Measurements from ENCODE around the gene SDF4.
"Not testable (repeated sequence)": the region's sequence is repeated elsewhere in the genome, so short reads cannot be mapped to it uniquely, and the experiment has no call there.

The SDF4 gene

GRCh38 chr1:1176931-1177330 lies 54.9 kb downstream of the SDF4 start:
- no peak overlapping the region for H3K4me3 ChIP-seq (replicated peaks; ENCODE audit: low read depth, low read length)
- no peak for TF ChIP-seq CTCF (IDR thresholded peaks at IDR 0.05; ENCODE audit: low read depth, low read length, missing control alignments)
- DNase-seq (ENCODE audit: extremely low read depth, low read depth): no peak

GRCh38 chr1:1176063-1176761 lies 55.6 kb downstream of the SDF4 start:
- not testable (repeated sequence) for DNase-seq (ENCODE audit: extremely low read depth, low read depth); H3K4me3 ChIP-seq (replicated peaks; ENCODE audit: low read depth, low read length)

GRCh38 chr1:1175221-1176062 lies 56.4 kb downstream of the SDF4 start:
- H3K4me3 ChIP-seq (replicated peaks; ENCODE audit: low read depth, low read length): no peak overlapping the region
- TF ChIP-seq CTCF (IDR thresholded peaks at IDR 0.05; ENCODE audit: low read depth, low read length, missing control alignments): no peak
- no peak for DNase-seq (ENCODE audit: extremely low read depth, low read depth)

GRCh38 chr1:1173793-1174415 lies 57.9 kb downstream of the SDF4 start, which contains the start of gene TTLL10:
Gene TTLL10, plus strand, starts transcription at chr1:1173880. Its CDS starts 5,336 bp downstream, at chr1:1179216.
- TF ChIP-seq CTCF (IDR thresholded peaks at IDR 0.05; ENCODE audit: low read depth, low read length, missing control alignments): no peak
- no peak within 1 kb of the TSS for H3K4me3 ChIP-seq (replicated peaks; ENCODE audit: low read depth, low read length)
- DNase-seq (ENCODE audit: extremely low read depth, low read depth): no peak

GRCh38 chr1:1173061-1173792 lies 58.6 kb downstream of the SDF4 start:
- no peak for DNase-seq (ENCODE audit: extremely low read depth, low read depth)
- no peak for TF ChIP-seq CTCF (IDR thresholded peaks at IDR 0.05; ENCODE audit: low read depth, low read length, missing control alignments)
- no peak overlapping the region for H3K4me3 ChIP-seq (replicated peaks; ENCODE audit: low read depth, low read length)

- H3K4me3 ChIP-seq (replicated peaks; ENCODE audit: low read depth, low read length): no peak overlapping the region
- no peak for DNase-seq (ENCODE audit: extremely low read depth, low read depth)
- TF ChIP-seq CTCF (IDR thresholded peaks at IDR 0.05; ENCODE audit: low read depth, low read length, missing control alignments): no peak
These were observed 60.1 kb downstream of the SDF4 start for GRCh38 chr1:1171546-1172340.

Measured in HFF-Myc (cell line).